HG03575 (cell line): ENCODE data around the gene PTPN4.

Experiments used
- ATAC-seq: cut with Tn5 transposase; IDR thresholded peaks from one replicate; pipeline ENCODE4 v1.9.1; 2021; ENCODE audit not compliant: unreplicated experiment, insufficient number of reproducible peaks, low FRiP score; ENCODE audit errors: extremely low read depth

The PTPN4 gene

GRCh38 chr2:120028795-120029194 lies 269.1 kb downstream of the PTPN4 start:
- no peak for ATAC-seq

DNA sequence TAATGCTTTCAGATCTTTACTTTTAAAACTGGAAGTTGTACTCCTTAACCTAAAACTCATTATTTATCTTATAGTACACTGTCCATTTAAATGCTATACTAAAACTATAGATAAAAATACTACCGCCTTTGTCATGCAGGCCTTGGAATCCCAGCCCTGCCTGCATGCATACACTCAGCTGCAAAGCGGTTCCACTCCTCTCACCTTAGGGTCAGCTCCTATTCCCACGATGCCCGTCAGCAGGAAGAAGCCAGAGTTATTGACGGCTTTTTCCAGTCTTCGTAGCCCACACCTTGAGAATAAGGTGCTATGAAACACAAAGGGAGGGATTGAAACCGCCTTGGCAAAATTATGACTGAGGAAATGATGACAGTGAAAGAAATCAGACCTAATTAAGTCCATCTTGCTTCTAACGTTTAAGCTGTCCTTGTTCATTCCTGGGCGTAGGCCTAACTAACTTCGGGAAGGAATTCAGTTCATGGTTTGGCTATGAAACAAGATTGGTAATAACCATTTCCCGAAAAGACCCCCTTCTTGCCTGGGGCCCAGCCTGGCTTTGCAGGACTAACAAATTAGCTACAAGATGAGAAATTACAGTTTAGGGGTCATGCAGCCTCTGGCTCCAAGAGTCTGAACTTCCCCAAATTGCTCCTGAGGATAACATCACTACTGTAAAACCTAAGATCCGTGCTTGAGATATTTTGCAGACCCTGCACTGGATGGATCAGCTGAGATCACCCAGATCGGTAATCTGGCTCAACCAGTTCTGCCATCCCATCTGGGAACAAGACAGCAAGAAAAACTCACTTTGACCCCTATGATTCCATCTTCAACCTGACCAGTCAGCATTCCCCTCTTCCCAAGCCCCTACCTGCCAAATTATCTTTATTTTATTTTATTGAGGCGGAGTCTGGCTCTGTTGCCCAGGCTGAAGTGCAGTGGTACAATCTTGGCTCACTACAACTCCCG lies 270.2 kb downstream of the PTPN4 start:
- ATAC-seq = no peak

GRCh38 chr2:120032297-120032696 lies 272.6 kb downstream of the PTPN4 start:
- ATAC-seq = no peak
